NOMO-1 treated with dmso at 0.1 percent for 144 hours (cell line): Measurements from ENCODE around the gene PRKCH.
A peak's percentile ranks its signal among the peaks of the same experiment; 100 is the strongest.
"Not testable (repeated sequence)": the region's sequence is repeated elsewhere in the genome, so short reads cannot be mapped to it uniquely, and the experiment has no call there.

Experiments
- DNase-seq: peaks from one replicate; lab custom pipeline; 2025; ENCODE audit not compliant: unreplicated experiment; lab: John Stamatoyannopoulos, UW

PRKCH gene

GRCh38 chr14:61304688-61305087 lies 16.7 kb upstream of the PRKCH start:
- no peak for DNase-seq

- DNase-seq: no peak
These were observed 13.2 kb upstream of the PRKCH start for GRCh38 chr14:61308198-61308597.

GRCh38 chr14:61308701-61309100 lies 12.7 kb upstream of the PRKCH start:
- not testable (repeated sequence) for DNase-seq

- no peak for DNase-seq
These were observed 6.1 kb upstream of the PRKCH start for GRCh38 chr14:61315313-61315712.

- DNase-seq: no peak
These were observed 2.3 kb upstream of the PRKCH start for GRCh38 chr14:61319086-61319485.

- no peak for DNase-seq
These were observed 1.7 kb upstream of the PRKCH start for GRCh38 chr14:61319706-61320105.

DNA sequence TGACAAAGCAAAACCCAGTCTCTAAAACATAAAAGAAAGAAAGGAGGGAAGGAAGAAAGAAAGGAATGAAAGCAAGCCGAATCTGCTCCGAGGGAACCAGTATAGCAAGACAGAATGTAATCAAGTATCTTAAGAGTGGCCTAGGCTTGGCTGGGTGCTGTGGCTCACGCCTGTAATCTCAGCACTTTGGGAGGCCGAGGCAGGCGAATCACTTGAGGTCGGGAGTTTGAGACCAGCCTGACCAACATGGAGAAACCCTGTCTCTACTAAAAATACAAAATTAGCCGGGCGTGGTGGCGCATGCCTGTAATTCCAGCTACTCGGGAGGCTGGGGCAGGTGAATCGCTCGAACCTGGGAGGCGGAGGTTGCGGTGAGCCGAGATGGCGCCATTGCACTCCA lies 1.2 kb upstream of the PRKCH start:
- DNase-seq: not testable (repeated sequence)

DNA sequence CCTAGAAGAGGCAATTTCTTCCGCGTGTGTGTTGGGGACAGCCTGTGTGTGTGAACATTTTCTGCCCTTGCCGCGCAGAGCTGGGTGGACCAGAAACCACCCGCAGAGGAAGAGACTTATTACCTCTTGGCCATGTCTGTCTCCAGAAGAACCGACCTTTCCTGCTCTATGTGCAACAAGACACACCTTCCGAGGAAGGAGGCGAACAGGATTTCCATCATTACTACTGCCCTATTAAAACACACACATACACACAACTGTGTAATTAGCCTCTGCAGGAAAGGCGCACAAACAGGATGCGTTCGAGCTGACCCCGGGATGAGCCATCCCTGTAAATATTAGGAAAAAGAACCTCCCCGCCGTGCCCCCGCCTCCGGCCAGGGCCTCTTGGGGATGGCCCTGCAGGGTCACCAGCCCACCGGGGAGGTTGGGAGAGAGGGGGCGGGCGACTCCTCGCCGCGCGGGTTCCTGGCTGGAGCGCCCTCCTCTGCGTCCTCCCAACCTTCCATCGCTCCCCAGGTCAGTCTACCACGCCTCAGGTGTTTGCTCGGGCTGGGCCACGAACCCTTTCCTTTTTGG lies 484 bp upstream of the PRKCH start:
- DNase-seq: no peak

GRCh38 chr14:61322011-61322798 lies 826 bp downstream of the PRKCH start:
- no peak for DNase-seq

GRCh38 chr14:61322799-61323290 lies 1.5 kb downstream of the PRKCH start:
- no peak for DNase-seq

DNA sequence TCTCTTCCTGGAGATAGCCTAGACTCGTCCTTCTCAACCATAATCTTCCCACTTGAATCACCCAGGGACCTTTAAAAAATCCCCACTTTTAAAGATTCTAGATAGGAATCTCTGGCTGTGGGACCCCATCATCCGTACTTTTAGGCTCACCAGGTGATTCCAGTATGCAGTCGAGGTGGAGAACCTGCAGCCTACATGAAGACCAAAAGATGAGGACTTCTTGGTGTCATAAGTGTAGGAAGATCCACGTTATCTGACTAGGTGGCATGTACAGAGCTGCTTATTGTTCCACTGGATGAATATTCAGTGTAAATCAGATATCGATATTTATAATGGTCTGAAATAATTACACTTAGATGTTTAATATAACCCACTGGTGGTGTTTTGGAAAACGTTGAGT lies 2.6 kb downstream of the PRKCH start:
- no peak for DNase-seq

- DNase-seq: no peak
These were observed 3.8 kb downstream of the PRKCH start for GRCh38 chr14:61325166-61325565.

- no peak for DNase-seq
These were observed 4.8 kb downstream of the PRKCH start for GRCh38 chr14:61326146-61326545.

GRCh38 chr14:61326847-61327246 lies 5.5 kb downstream of the PRKCH start:
- DNase-seq: no peak

- no peak for DNase-seq
These were observed 7.4 kb downstream of the PRKCH start for GRCh38 chr14:61328626-61329262.

DNA sequence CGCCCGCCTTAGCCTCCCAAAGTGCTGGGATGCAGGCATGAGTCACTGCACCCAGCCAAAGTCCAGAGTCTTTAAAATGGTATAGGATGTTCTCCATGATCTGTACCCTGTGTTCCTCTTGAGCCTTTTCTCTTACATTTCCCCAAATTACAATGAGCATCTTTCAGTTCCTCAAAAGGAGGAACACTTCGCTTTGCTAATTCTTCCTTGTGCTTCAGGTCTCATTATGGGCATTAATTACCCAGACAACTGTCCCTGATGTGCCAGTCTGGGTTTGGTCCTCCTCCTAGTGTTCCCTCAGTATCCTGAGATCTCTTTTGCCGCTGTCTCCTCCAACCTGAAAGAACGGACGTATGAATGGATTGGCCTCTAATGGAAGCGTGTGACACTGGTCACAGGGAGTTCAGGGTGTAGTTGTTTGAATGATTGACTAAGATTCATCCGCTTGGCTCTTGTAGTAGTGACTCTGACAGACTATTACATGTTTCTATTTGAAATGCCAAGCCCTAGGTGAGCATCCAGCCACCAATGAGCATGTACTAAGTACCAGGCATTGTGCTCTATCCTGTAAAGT lies 8.2 kb downstream of the PRKCH start:
- peak; percentile 62 for DNase-seq

GRCh38 chr14:61330511-61330910 lies 9.1 kb downstream of the PRKCH start:
- no peak for DNase-seq

GRCh38 chr14:61331992-61332657 lies 10.7 kb downstream of the PRKCH start:
- DNase-seq: no peak

DNA sequence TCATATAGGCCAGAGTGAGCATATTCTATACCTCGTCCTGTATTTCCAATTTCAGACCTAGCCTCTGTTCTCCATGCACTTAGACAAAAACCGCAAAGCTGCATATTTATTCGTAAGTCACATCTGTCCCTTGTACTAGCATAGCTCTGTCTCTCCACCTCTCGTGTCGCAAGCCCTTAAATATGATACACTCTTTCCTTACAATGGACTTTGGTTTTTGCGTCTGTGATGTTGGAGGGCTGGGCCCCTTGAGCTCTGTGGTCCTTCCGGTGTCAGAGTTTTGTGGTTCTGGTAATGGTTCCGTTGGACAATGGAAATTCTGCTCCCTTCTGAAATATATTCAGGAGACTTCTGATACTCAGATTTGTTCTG lies 11.3 kb downstream of the PRKCH start:
- no peak for DNase-seq

DNA sequence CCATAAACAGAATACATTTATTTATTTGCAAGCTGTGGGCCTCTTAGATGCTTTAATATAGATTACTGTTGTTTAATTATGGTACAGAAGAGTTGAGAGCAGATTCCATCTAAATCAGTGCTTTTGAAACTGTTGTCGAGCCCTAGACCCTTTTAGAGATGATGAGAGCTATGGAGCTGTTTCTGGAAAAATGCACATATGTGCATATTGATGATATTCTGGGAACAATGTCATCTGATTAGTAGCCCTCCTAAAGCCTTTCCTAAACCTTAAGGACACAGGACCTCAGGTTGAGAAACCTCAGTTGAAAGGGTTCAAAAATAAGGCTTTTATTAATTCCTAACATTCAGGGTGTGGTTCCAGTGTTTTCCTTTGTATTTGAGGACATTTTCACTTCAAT lies 11.7 kb downstream of the PRKCH start:
- no peak for DNase-seq

DNA sequence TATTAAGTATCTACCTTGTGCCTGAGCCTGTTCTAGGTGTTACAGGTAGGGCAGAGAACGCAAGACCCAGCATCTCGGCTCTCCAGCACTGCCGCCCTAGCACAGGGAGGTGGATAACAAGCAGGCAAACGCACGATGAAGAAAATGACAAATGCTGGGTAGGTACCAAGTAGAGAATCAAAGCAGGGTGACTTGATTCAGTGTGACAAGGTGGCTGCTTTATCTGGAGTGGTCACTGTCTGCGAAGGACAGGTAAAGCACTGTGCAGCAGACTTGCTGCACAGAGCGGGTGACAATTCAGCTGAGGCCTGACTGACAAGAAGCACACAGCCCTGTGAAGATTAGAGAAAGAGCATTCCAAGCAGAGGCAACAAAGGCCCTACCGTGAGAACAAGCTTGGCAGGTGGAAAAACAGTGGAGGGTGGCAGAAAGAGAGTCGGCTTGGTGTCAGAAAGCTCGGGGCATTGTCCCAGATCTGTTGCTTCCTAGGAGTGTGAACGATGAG lies 12.9 kb downstream of the PRKCH start:
- no peak for DNase-seq
